CD4-positive, alpha-beta T cell (primary cell): Measurements from ENCODE around the gene TAS1R2. TPM values are rescaled to one million over a fixed set of nuclear protein-coding genes. Genes with fewer than 3 reads are reported as not detected.

Experiments used
- ATAC-seq: fragments of 200-7000 bp; cut with Tn5 transposase; one replicate; pipeline ENCODE4 v1.10.0; 2022; ENCODE audit warnings: mild to moderate bottlenecking; ENCODE audit not compliant: poor library complexity
- CTCF ChIA-PET: fragments of 350-600 bp; sonication (Branson Sonifier 250); formaldehyde crosslinking; loops from one replicate; lab custom pipeline; 2021; ENCODE audit warnings: antibody characterized with exemption, inconsistent platforms; lab: Charles Lee
- POLR2A ChIA-PET: fragments of 350-600 bp; sonication (Branson Sonifier 250); formaldehyde crosslinking; loops from one replicate; lab custom pipeline; 2021; ENCODE audit warnings: antibody characterized with exemption, inconsistent platforms; lab: Charles Lee
- DNase-seq, 14 experiments: peaks; one replicate each; pipeline ENCODE4 v3.0.0-alpha.2; 2013 to 2020; ENCODE audit warnings: mixed read lengths in 2 of 14
- H3K27ac ChIP-seq, 2 donors: one replicate each; pipeline versions ENCODE4 v1.5.1 to v1.7.0; 2013; ENCODE audit warnings: low read length in 2 of 2, low read depth in 1 of 2, mild to moderate bottlenecking in 1 of 2
- H3K27me3 ChIP-seq, 2 experiments: 1 replicate in 1 of 2; 2 replicates in 1 of 2; pipeline versions ENCODE4 v1.6.1 to v1.7.0; 2013; ENCODE audit warnings: low read length in 2 of 2, control low read depth in 1 of 2, mild to moderate bottlenecking in 1 of 2, moderate library complexity in 1 of 2; ENCODE audit not compliant: insufficient read depth in 2 of 2, control insufficient read depth in 1 of 2
- H3K36me3 ChIP-seq: one replicate; pipeline ENCODE4 v1.6.1; 2013; ENCODE audit warnings: low read length, control low read depth; ENCODE audit not compliant: insufficient read depth
- H3K4me1 ChIP-seq: one replicate; pipeline ENCODE4 v1.6.1; 2013; ENCODE audit warnings: low read length, control low read depth; ENCODE audit not compliant: insufficient read depth
- H3K4me3 ChIP-seq: one replicate; pipeline ENCODE4 v1.5.1; 2013; ENCODE audit warnings: mild to moderate bottlenecking, low read length, moderate library complexity
- H3K9me3 ChIP-seq, 2 experiments: 1 replicate in 1 of 2; 2 replicates in 1 of 2; pipeline versions ENCODE4 v1.6.1 to v1.7.0; 2013; ENCODE audit warnings: low read length in 2 of 2, mild to moderate bottlenecking in 2 of 2, control low read depth in 1 of 2, moderate library complexity in 1 of 2; ENCODE audit not compliant: control insufficient read depth in 1 of 2, insufficient read depth in 1 of 2
- H3K27ac Mint-ChIP-seq: one replicate; pipeline ENCODE4 v1.8.0; 2020; ENCODE audit warnings: mixed read lengths
- H3K27me3 Mint-ChIP-seq: one replicate; pipeline ENCODE4 v1.8.0; 2021; ENCODE audit warnings: mixed read lengths
- H3K36me3 Mint-ChIP-seq: one replicate; pipeline ENCODE4 v1.8.0; 2021; ENCODE audit warnings: low read depth, mixed read lengths
- H3K4me1 Mint-ChIP-seq: one replicate; pipeline ENCODE4 v1.8.0; 2021; ENCODE audit warnings: low read depth, mixed read lengths
- H3K4me3 Mint-ChIP-seq: one replicate; pipeline ENCODE4 v1.8.0; 2020; ENCODE audit warnings: mild to moderate bottlenecking, mixed read lengths
- H3K9me3 Mint-ChIP-seq: one replicate; pipeline ENCODE4 v1.8.0; 2020; ENCODE audit warnings: mixed read lengths
- intact Hi-C, 2 experiments: fragments of 100-400 bp; cut with DNase I in 1 of 2; cut with micrococcal nuclease in 1 of 2; formaldehyde crosslinking; loops; one replicate each; pipeline versions ENCODE4 v1.15.1 to v1.9.0; 2023 to 2025; cut with DNase I, micrococcal nuclease
- total RNA-seq, 174 experiments: library from RNA in 2 of 174; stranded (reverse) in 2 of 174; gene quantifications; one replicate each; pipeline ENCODE4 v1.2.3 and lab custom pipeline; 2021 to 2026
- TF ChIP-seq, protein P1 (sequence below): fragments of 200-600 bp; IDR thresholded peaks from one replicate; pipeline ENCODE4 v1.8.0; 2022; ENCODE audit warnings: antibody characterized with exemption, mild to moderate bottlenecking

The TAS1R2 gene
- total RNA-seq, 2 experiments from 2014 or later = not detected

DNA sequence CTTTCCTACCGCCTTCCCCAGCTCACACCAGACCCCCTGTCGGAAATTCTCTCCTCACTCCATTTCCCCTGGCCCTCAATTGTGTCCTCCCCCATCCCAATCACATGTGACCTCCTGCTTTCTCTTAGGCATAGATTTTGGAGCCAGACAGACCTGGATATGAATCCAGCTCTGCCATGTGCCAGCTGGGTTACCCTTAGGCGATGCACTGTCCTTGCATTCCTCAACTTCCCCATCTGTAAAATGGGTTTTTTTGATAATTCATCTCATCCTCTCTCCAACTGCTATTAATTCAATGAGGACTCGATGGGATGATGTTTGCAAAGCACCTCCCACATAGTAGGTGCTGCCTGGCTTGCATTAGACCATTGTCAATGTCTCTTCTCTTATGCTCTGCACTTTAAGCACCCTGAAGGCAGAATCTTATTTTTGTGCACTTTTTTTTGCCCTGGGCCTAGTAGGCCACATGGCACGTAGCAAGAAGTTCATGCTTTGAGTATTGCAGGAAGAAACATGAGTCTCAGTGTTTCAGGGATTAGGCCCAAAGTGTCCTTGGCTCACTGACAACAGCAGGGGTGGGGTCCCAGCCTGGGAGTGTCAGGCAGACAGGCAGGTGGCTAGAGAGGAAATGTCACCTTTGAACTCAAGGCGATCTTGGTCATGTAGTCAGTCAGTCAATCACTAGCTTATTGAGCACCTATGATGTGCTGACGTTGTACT lies 47.6 kb downstream of the TAS1R2 start:
- no peak overlapping the region for H3K4me3 Mint-ChIP-seq
- Histone ChIP-seq H3K27ac (no peak overlapping the region), H3K4me3 (no peak overlapping the region), H3K4me1 (no peaks in the 10 kb centered on the region), H3K36me3 (no peaks in the 10 kb centered on the region), H3K9me3 (no peaks in the 10 kb centered on the region), H3K27me3 (peaks cover 8 to 17% of the 10 kb centered on the region in 2 experiments)
- DNase-seq (no peak), ATAC-seq (no peak)
- peaks cover 50% of the 10 kb centered on the region for H3K27me3 Mint-ChIP-seq
- ChIA-PET CTCF (no interaction called here), POLR2A (no interaction called here)
- TF ChIP-seq, protein P1, sequence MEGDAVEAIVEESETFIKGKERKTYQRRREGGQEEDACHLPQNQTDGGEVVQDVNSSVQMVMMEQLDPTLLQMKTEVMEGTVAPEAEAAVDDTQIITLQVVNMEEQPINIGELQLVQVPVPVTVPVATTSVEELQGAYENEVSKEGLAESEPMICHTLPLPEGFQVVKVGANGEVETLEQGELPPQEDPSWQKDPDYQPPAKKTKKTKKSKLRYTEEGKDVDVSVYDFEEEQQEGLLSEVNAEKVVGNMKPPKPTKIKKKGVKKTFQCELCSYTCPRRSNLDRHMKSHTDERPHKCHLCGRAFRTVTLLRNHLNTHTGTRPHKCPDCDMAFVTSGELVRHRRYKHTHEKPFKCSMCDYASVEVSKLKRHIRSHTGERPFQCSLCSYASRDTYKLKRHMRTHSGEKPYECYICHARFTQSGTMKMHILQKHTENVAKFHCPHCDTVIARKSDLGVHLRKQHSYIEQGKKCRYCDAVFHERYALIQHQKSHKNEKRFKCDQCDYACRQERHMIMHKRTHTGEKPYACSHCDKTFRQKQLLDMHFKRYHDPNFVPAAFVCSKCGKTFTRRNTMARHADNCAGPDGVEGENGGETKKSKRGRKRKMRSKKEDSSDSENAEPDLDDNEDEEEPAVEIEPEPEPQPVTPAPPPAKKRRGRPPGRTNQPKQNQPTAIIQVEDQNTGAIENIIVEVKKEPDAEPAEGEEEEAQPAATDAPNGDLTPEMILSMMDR = no peak
- H3K4me1 Mint-ChIP-seq = no peaks in the 10 kb centered on the region
- no peak overlapping the region for H3K27ac Mint-ChIP-seq
- H3K36me3 Mint-ChIP-seq = no peaks in the 10 kb centered on the region
- intact Hi-C loops = no loop called here
- H3K9me3 Mint-ChIP-seq = no peaks in the 10 kb centered on the region

DNA sequence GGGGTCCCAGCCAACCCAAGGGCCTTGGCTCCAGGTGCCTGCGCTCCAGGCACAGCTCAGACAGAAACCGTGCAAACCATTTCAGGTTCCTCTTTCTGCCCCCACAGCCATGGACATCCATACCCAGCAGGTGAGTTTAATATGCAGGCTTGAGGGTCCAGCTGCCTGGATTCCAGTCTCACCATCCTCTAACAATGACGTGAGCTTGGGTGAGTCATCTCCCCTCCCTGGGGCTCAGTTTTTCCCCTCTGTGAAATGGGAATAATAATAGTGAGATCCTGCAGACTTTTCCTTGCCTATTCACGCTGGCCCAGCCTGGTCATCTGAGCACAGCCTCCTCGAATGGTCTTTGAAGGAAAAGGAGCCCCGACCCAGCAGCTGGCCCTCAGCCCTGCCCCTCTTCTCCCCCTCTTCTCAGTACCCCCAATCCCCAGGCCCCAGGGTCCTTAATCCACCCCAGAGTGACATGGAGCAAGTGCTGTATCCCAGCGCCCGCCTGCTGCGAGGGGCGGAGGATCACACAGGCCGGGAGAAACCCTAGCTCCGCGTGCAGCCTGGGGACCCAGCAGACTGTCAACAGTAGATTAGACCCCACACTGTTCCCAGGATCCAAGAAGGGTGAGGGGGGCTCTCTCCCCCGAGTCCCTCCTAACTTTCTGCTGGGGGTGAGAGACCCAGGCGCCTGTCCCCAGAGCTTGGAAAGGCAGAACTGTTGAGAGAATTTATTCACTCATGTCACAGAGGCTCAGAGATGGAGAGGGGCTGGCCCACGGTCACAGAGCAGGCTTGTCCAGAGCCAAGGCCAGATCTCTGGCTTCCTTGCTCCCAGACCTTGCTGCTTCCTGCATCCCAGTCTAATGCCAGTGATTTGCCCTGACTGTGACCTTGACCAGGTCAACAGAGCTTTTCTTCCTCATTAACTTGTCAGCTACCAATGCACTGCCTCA lies 49.2 kb downstream of the TAS1R2 start:
- Histone ChIP-seq H3K9me3 (no peaks in the 10 kb centered on the region), H3K27ac (no peak overlapping the region), H3K27me3 (peaks cover 6 to 15% of the 10 kb centered on the region in 2 experiments), H3K36me3 (no peaks in the 10 kb centered on the region), H3K4me1 (no peaks in the 10 kb centered on the region), H3K4me3 (no peak overlapping the region)
- POLR2A ChIA-PET = no interaction called here
- DNase-seq (no peak), ATAC-seq (no peak)
- CTCF ChIA-PET = no interaction called here
- Mint-ChIP-seq H3K4me3 (no peak overlapping the region), H3K9me3 (no peaks in the 10 kb centered on the region), H3K36me3 (no peaks in the 10 kb centered on the region), H3K27ac (no peak overlapping the region), H3K4me1 (no peaks in the 10 kb centered on the region), H3K27me3 (peaks cover 37% of the 10 kb centered on the region)
- intact Hi-C loops = no loop called here
- TF ChIP-seq, protein P1 = no peak

GRCh38 chr1:18808550-18808949 lies 50.9 kb downstream of the TAS1R2 start:
- Histone ChIP-seq H3K4me3 (no peak overlapping the region), H3K36me3 (no peaks in the 10 kb centered on the region), H3K9me3 (no peaks in the 10 kb centered on the region), H3K27ac (no peak overlapping the region), H3K27me3 (peaks cover 6 to 9% of the 10 kb centered on the region in 2 experiments), H3K4me1 (no peaks in the 10 kb centered on the region)
- Mint-ChIP-seq H3K9me3 (no peaks in the 10 kb centered on the region), H3K27me3 (peaks cover 37% of the 10 kb centered on the region), H3K4me1 (no peaks in the 10 kb centered on the region), H3K27ac (no peak overlapping the region), H3K4me3 (no peak overlapping the region), H3K36me3 (no peaks in the 10 kb centered on the region)
- intact Hi-C loops = no loop called here
- ChIA-PET CTCF (no interaction called here), POLR2A (no interaction called here)
- no peak for ATAC-seq
- no peak for DNase-seq
- TF ChIP-seq, protein P1 = no peak
